ENCODE results near the gene RSPO3. TPM values are rescaled to one million over a fixed set of nuclear protein-coding genes. Genes with fewer than 3 reads are reported as not detected.
A peak's percentile ranks its signal among the peaks of the same experiment; 100 is the strongest.
"Not testable (repeated sequence)": the region's sequence is repeated elsewhere in the genome, so short reads cannot be mapped to it uniquely, and the experiment has no call there.

Gene RSPO3
- total RNA-seq, 1 donor from 2014 or later: not detected

- Mint-ChIP-seq H3K27me3 (ENCODE audit: unreplicated experiment) (no peaks in the 10 kb centered on the region), H3K4me3 (ENCODE audit: unreplicated experiment) (no peak overlapping the region), H3K4me1 (ENCODE audit: low read depth, unreplicated experiment) (no peaks in the 10 kb centered on the region), H3K36me3 (ENCODE audit: unreplicated experiment) (no peaks in the 10 kb centered on the region), H3K9me3 (ENCODE audit: unreplicated experiment) (no peaks in the 10 kb centered on the region), H3K27ac (ENCODE audit: unreplicated experiment) (no peak overlapping the region)
- TF ChIP-seq, protein P1, sequence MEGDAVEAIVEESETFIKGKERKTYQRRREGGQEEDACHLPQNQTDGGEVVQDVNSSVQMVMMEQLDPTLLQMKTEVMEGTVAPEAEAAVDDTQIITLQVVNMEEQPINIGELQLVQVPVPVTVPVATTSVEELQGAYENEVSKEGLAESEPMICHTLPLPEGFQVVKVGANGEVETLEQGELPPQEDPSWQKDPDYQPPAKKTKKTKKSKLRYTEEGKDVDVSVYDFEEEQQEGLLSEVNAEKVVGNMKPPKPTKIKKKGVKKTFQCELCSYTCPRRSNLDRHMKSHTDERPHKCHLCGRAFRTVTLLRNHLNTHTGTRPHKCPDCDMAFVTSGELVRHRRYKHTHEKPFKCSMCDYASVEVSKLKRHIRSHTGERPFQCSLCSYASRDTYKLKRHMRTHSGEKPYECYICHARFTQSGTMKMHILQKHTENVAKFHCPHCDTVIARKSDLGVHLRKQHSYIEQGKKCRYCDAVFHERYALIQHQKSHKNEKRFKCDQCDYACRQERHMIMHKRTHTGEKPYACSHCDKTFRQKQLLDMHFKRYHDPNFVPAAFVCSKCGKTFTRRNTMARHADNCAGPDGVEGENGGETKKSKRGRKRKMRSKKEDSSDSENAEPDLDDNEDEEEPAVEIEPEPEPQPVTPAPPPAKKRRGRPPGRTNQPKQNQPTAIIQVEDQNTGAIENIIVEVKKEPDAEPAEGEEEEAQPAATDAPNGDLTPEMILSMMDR (IDR thresholded peaks at IDR 0.05; ENCODE audit: partially characterized antibody, unreplicated experiment): no peak
- no peak for DNase-seq
Measured at GRCh38 chr6:127096167-127096566, 22.3 kb upstream of the RSPO3 start.

DNA sequence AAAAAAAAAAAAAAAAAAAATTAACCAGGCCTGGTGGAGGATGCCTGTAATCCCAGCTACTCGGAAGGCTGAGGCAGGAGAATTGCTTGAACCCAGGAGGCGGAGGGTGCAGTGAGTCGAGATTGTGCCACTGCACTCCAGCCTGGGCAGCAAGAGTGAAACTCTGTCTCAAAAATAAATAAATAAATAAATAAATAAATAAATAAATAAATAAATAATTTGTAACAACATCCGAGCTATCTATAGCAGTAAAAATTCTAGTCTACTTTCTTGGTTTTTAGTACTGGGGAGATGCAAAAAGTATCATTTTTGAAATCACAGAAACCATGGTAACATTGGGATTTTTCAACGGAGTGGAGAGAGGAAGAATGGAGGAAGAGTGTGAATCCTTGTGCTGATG, 21.0 kb upstream of the RSPO3 start:
- H3K27ac Mint-ChIP-seq (ENCODE audit: unreplicated experiment); H3K4me1 Mint-ChIP-seq (ENCODE audit: low read depth, unreplicated experiment); H3K4me3 Mint-ChIP-seq (ENCODE audit: unreplicated experiment); DNase-seq; H3K27me3 Mint-ChIP-seq (ENCODE audit: unreplicated experiment); H3K9me3 Mint-ChIP-seq (ENCODE audit: unreplicated experiment); H3K36me3 Mint-ChIP-seq (ENCODE audit: unreplicated experiment): not testable (repeated sequence)

GRCh38 chr6:127100510-127101140, 17.8 kb upstream of the RSPO3 start:
- no peak overlapping the region for H3K27ac Mint-ChIP-seq (ENCODE audit: unreplicated experiment)

DNA sequence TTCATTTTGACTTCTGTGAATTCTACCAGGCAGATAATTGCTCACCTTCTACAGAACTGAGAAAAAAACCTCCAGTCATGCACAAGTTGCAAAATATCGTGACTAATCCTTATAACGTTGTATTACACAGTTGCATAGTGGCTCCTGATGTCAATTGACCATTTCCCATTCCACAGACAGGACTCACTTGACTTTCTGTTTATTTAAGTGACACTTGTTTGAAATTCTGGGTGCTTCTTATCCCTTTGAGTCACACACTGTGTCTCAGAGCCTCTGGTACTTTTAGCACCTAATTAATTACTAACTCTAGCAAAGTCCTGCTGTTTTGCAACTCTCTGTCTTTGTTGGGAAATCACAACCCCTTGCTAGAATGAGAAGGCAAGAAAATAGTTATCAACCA, 16.2 kb upstream of the RSPO3 start:
- DNase-seq: no peak
- H3K4me3 Mint-ChIP-seq (ENCODE audit: unreplicated experiment): no peak overlapping the region
- TF ChIP-seq, protein P1 (IDR thresholded peaks at IDR 0.05; ENCODE audit: partially characterized antibody, unreplicated experiment): no peak

More at GRCh38 chr6:127100510-127101140, 17.8 kb upstream of the RSPO3 start:
- Mint-ChIP-seq H3K27me3 (ENCODE audit: unreplicated experiment) (no peaks in the 10 kb centered on the region), H3K4me1 (ENCODE audit: low read depth, unreplicated experiment) (no peaks in the 10 kb centered on the region), H3K9me3 (ENCODE audit: unreplicated experiment) (no peaks in the 10 kb centered on the region), H3K36me3 (ENCODE audit: unreplicated experiment) (no peaks in the 10 kb centered on the region), H3K4me3 (ENCODE audit: unreplicated experiment) (no peak overlapping the region)
- DNase-seq: no peak
- TF ChIP-seq, protein P1 (IDR thresholded peaks at IDR 0.05; ENCODE audit: partially characterized antibody, unreplicated experiment): peak; percentile 42

GRCh38 chr6:127102859-127103258, 15.6 kb upstream of the RSPO3 start:
- Mint-ChIP-seq H3K36me3 (ENCODE audit: unreplicated experiment) (no peaks in the 10 kb centered on the region), H3K9me3 (ENCODE audit: unreplicated experiment) (no peaks in the 10 kb centered on the region), H3K27me3 (ENCODE audit: unreplicated experiment) (no peaks in the 10 kb centered on the region), H3K4me1 (ENCODE audit: low read depth, unreplicated experiment) (no peaks in the 10 kb centered on the region), H3K27ac (ENCODE audit: unreplicated experiment) (no peak overlapping the region), H3K4me3 (ENCODE audit: unreplicated experiment) (no peak overlapping the region)
- TF ChIP-seq, protein P1 (IDR thresholded peaks at IDR 0.05; ENCODE audit: partially characterized antibody, unreplicated experiment): no peak
- no peak for DNase-seq

More for the DNA sequence above, 16.2 kb upstream of the RSPO3 start:
- Mint-ChIP-seq H3K27ac (ENCODE audit: unreplicated experiment) (no peak overlapping the region), H3K9me3 (ENCODE audit: unreplicated experiment) (no peaks in the 10 kb centered on the region), H3K27me3 (ENCODE audit: unreplicated experiment) (no peaks in the 10 kb centered on the region), H3K36me3 (ENCODE audit: unreplicated experiment) (no peaks in the 10 kb centered on the region), H3K4me1 (ENCODE audit: low read depth, unreplicated experiment) (no peaks in the 10 kb centered on the region)

Measured in glutamatergic neuron (in vitro differentiated cells).